ENCODE measurements around the gene MYMK.

DNA sequence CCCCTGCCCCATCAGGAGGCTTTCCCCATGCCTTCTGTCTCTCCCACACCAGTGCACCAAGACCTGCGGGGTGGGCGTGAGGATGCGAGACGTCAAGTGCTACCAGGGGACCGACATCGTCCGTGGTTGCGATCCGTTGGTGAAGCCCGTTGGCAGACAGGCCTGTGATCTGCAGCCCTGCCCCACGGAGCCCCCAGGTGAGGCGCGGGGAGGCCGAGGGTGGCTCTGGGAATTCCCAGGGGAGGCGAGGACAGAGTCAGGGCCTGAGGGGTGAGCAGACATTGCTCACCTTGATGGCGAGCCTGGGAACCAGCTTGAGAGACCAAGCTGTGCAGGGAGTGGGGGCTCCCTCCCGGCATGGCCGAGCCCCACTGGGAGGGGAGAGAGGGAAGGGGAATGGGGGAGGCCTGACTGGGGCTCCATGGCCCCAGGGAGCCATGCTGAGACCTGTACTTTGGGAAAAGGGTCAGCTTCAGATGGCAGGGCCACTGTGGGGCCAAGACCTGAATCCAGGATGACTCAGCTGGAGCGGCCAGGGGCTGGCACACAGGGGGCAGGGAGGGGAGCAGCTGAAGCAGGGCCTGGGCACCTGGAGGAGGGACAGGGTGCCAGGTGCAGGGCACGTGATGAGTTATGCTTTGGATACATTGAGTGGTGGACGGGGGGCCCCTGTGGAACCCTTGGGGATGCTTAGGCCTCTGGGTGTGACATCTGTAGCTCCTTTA, 49.2 kb upstream of the MYMK start:
- TF ChIP-seq, protein P1, sequence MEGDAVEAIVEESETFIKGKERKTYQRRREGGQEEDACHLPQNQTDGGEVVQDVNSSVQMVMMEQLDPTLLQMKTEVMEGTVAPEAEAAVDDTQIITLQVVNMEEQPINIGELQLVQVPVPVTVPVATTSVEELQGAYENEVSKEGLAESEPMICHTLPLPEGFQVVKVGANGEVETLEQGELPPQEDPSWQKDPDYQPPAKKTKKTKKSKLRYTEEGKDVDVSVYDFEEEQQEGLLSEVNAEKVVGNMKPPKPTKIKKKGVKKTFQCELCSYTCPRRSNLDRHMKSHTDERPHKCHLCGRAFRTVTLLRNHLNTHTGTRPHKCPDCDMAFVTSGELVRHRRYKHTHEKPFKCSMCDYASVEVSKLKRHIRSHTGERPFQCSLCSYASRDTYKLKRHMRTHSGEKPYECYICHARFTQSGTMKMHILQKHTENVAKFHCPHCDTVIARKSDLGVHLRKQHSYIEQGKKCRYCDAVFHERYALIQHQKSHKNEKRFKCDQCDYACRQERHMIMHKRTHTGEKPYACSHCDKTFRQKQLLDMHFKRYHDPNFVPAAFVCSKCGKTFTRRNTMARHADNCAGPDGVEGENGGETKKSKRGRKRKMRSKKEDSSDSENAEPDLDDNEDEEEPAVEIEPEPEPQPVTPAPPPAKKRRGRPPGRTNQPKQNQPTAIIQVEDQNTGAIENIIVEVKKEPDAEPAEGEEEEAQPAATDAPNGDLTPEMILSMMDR (IDR thresholded peaks at IDR 0.05): no peak
- no peak for TF ChIP-seq POLR2A (IDR thresholded peaks at IDR 0.05)

Measured in esophagus squamous epithelium (tissue), 4 donors.